HG02981 (cell line): ENCODE results near the gene C19orf67.
A peak's percentile ranks its signal among the peaks of the same experiment; 100 is the strongest.

Source experiments
- ATAC-seq: cut with Tn5 transposase; IDR thresholded peaks from one replicate; pipeline ENCODE4 v1.9.1; 2021; ENCODE audit warnings: mild to moderate bottlenecking, moderate library complexity; ENCODE audit not compliant: unreplicated experiment

The C19orf67 gene

DNA sequence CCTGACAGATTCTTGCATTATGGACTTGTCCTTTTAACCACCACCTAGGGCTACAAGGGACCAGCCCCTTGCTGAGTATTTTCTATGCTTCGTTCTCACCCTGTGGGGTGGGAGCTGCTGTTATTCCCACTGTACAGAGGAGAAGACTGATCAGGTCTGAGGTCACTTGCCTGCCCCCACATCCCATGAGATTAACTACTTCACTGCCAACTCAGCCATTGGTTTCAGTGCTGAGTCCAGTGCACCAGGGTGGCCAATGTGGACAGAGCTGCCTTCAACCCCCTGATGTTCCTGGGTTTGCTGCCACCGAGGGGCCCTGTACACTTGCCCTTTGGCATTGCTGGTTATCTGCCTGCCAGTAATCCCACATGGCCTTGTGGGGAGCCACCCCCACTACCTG, 25.1 kb upstream of the C19orf67 start:
- no peak for ATAC-seq

DNA sequence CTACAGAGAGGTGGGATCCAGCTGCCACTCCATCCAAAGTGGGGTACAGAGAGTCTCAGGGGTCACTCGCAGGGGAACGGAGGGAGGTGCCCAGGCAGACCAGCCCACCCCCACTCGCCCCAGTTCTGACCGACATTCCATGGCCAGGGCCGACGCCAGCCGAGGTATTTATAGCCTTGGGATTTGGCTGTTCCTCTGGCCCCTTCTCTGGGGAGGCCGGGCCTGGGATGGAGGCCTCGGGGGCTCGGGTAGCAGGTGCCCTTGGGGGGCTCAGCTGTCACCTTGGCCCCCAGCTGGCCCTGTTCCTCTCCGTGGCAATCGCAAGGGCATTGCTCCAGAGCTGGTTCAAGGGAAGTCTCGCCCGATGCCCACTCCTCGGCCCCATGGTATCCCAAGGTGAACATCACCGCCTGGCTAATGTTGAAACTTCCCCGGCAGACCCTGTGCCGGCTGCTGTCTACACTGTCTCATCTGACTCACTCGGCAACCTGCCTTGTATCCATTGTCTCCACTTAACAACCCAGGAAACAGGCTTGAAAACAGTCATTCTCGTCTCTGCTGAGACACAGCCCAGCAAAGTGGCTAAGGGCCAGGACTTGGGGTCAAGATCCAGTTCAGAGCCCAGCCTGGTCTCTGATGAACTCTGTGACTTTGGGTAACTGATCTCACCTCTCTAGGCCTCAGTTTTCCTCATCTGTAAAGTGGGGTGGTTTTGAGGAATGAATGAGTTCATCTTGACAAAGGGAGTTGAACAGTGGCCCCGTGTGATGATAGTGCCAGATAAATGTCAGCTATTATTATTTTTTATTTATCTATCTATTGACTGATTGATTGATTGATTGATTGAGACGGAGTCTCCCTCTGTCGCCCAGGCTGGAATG, 22.2 kb upstream of the C19orf67 start:
- no peak for ATAC-seq

DNA sequence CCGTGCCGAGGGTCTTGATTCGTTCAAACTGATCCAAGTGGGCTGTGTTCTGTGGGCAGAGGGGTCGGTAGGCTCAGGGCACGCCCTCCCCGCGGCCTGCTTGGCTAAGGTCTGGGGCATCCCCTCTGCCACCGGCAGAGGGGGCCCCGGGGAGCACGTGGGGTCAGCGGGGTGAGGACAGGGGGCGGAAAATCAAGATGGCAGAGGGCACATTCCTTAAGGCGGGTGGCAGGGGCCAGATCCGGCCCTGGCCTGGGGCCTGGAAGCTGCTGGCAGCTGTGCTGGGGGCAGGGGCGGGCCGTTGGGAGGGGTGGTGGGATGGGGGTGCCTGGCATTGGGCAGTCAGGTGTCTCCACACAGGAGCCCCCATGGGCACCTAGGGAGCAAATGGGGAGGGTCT, 21.3 kb upstream of the C19orf67 start:
- ATAC-seq = no peak

DNA sequence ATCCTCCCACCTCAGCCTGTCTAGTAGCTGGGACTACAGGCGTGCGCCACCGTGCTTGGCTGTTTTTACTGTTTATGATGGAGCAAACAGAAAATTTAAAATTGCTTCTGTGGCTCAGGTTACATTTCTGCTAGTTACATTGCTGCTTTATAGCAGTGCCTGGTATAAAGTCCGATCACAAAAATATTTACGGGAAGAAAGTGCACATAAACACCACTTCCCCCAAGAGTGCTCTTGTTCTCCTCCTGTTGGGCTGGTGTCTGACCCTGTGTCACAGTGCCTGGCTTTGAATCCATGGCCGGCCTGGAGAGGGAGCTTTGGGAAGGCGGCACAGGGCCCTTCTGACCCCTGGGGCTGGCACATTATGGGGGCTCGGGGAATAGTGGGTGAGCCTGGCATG, 20.1 kb upstream of the C19orf67 start:
- no peak for ATAC-seq

DNA sequence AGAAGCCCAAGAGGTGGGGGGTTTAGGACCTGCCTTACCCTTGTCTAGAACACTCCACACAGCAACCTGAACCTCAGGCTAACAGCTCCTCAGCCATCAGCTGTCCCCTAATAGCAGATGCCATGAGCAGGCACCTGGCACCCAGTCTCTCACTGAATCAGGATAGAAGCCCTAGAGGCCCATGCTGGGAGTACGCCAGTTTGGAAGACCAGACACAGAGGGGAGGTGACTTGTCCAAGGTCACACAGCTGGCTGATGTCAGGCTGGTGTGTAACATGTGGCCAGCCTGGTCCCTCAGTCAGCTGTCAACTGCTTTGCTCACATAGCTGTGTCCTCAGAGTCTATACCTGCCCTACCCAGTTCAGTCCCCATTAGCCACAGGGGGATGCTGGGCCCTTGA, 17.7 kb upstream of the C19orf67 start:
- ATAC-seq = no peak

DNA sequence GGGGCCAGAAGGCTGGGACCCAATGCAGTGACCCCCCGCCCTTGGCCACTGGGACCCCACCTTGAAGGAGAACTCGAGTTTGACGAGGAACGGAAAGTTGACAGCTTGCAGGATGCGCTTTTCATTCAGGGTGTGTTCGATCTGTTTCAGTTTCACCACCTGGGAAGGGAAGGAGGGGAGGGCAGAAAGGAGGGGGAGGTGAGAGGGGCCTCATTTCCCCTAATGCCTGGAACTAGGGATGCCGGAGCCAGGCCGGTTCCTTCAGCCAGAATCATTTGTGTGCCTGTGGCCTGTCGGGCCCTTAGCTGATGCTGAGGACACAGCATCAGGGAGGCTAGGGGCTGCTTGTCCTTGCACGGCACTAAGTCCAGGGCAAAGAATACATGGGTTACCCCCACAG, 17.2 kb upstream of the C19orf67 start:
- ATAC-seq = no peak

DNA sequence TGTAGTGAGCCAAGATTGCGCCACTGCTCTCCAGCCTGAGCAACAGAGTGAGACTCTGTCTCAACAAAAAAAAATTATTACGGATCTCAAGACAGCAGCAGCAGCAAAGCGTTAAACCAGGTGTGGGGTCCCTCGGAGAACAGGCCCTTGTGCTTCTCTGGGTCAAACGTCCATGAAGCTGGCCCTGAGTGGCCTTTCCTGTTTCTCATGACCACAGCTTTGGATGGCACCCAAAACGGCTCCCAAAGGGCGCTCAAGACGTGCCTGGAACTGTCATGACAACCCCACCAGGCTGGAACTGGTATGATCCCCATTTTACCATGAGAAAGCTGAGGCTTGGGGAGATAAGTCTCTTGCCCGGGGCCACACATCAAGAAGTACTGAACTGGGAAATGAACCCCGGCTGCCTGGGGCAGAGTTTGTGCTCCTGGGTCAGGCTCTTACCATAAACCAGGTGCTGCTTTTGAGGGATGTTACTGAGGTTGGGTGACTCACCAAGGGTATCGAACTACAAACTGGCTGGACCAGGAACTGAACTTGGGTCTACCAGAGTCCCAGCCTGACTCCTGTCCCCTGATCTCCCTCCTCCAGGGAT, 16.6 kb upstream of the C19orf67 start:
- ATAC-seq = no peak

DNA sequence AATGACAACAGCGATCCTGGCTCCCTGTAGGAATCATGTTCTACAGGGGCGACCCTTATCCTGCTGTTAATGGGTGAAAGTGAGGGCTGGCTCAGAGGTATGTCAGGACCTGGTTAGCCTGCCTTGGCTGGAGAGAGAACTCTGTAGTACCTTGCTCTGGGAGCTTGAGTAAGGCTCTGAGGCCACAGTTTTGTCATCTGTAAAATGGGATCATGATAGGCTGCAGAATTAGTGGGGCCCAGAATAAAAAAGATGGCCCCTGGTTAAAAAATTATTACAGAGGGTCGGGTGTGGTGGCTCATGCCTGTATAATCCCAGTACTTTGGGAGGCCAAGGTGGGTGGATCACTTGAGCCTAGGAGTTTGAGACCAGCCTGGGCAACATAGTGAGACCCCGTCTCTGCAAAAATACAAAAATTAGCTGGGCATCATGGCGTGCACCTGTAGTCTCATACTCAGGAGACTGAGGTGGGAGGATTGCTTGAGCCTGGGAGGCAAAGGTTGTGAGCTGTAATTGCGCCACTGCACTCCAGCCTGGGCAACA, 15.5 kb upstream of the C19orf67 start:
- ATAC-seq = no peak

DNA sequence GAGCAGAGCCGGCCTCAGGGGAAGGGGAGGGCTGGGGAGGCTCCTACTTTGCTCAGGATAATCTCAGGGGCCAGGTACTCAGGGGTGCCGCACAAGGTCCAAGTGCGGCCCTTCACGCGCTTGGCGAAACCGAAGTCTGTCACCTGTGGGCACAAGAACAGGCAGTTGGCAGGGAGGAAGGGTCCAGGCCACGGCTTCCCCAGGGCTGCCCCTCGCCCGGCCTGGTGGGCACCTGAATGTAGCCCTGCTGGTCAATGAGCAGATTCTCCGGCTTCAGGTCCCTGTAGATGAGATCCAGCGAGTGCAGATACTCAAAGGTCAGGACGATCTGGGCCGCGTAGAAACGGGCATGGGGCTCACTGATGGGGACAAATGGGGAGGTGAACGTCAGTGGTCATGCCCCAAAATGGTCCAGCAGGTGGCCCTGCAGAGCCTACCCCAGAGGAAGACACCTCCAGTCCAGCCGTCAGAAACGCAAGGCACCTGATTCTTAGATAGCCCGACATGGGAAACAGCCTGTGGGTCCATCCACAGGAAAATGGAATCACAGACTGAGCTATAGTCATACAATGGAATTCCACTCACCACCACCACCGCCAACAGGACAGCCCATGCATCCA, 12.1 kb upstream of the C19orf67 start:
- no peak for ATAC-seq

DNA sequence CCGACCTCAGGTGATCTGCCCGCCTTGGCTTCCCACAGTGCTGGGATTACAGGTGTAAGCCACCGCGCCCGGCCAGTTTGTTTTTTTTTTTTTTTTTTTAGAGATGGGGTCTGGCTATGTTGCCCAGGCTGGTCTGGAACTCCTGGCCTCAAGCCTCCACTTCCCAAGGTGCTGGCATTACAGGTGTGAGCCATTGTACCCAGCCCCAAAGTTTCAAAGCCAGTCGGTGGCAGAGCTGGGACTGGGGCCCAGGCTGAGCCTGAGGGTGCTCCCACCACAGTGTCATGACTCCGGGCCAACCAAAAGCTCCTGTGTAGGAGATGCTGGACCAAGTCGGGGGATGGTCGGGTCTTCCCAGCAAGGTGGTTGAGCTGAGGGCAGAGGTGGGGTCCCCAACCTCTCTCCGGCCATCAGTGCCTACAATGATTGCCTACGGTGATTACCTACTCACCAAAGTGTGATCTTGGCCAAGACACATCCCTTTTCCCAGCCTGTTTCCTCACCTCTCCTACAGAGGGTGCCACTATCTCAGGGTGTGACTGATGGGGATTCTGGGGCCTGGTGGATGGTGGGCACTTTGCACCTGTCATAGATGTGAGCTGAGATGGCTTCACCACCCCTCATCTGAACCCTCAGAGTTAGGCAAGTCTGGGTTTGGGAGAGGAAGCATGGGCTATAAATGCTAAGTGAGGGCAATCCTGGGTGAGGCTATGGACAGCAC, 10.8 kb upstream of the C19orf67 start:
- no peak for ATAC-seq

DNA sequence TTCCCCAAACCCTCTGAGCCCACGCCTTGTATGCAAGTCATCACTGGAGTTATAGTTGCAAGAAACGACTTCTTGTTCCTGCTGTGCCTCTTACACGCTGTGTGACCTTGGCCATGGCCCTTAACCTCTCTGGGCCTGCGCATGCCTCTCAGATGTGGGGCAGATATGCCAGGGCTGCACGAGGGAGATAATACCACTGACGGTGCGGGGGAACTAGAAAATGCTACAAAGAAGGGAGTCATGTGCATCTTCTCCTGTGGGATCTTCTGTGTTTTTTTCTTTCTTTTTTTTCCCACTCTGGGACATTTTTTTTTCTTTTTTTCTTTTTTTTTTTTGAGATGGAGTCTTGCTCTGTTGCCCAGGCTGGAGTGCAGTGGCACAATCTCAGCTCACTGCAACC, 9.3 kb upstream of the C19orf67 start:
- no peak for ATAC-seq

DNA sequence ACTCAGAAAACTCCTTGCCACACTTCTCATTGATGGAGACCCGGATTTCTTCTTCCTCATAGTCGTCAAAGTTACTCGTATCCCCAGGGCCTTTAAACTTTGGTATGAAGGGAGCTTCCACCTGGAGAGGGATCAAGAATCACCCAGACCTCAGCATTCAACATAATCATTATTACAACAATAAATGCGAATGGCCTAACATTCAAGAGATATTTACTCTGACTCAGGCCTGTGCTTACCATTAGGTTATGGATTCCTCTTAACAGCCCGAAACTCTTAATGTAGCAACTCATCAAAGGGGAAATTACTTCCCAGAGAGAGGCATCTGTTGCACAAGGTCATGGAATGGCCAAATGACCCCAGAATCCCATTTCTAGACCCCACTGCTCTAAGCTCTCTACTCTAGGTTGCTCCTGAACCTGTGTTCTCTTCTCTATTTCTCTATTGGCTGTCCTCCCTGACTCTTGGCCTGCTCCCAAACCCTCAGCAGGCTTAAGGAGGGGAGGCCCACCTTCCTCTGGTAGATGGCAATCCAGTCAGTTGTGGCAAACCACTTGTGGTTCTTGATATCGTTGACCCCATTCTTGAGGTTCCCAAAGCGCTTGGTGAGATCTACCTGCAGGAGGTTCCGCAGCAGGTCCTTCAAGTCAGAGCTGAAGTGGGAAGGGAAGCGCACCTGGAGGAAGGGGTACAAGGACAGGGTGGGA, 7.7 kb upstream of the C19orf67 start:
- ATAC-seq = no peak

DNA sequence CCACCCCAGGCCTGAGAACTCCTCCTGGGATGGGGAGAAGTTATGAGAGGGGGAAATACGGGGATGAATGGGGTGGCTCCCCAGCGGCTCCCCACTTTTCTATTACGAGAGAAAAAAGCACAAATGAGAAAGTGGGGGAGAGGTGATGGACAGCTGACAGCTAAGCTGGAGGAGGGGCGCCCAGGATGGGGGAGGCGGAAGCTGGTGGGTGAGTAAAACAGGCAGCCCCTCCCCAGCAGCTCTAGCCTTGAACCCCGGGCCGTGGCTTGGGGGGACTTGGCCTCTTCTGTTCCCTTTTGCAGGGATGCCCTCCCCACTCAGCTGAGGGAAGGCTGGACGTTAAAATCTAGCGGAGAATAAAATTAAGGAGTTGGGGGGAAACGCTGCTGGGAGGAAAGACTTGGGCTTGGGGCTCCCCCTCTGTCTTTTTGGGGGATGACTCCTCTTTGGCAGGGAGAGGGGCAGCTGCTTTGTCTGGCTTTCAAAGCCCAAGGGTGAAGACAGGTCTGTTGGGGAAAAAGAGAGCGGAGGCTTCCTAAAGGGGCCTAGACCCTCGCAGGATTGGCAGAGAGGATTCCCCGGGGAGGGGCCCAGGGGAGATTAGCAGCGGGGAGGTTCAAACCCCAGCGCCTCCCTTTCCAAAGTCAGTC, 6.4 kb upstream of the C19orf67 start:
- no peak for ATAC-seq

DNA sequence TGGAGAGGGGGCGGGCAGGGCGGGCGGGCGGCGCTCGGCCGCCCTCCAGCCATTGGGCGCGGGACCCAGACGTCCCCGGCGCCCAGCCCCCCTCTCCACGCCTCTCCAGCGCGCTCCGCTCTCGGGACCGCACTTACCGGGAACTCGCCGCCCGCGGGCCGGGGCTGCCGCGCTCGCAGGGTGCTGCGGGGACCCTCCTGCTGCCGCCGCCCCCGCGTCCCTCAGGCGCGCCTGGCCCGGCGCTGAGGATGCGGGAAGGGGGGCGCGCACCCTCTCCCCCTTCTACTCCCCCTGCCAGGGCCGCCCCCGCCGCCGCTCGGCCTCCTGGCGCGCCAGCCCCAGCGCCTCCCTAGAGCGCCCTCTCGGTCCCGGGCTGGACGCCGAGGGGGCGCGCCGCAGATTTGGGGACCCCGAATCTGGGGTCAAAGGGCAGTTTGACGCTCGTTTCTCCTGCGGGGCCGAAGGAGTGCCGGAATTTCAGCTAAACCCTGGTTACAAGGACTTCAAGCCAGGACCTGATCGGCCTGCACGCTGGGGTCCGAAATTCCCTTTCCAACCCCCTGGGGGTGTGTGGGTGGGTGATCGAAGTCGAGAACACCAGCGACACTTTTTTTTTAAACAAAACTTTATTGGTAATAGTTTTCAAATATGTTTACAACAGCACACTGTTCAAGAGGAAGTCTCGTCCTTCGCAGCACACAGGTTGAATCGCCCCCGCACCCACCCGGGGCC, 5.7 kb upstream of the C19orf67 start:
- peak; percentile 47 for ATAC-seq

DNA sequence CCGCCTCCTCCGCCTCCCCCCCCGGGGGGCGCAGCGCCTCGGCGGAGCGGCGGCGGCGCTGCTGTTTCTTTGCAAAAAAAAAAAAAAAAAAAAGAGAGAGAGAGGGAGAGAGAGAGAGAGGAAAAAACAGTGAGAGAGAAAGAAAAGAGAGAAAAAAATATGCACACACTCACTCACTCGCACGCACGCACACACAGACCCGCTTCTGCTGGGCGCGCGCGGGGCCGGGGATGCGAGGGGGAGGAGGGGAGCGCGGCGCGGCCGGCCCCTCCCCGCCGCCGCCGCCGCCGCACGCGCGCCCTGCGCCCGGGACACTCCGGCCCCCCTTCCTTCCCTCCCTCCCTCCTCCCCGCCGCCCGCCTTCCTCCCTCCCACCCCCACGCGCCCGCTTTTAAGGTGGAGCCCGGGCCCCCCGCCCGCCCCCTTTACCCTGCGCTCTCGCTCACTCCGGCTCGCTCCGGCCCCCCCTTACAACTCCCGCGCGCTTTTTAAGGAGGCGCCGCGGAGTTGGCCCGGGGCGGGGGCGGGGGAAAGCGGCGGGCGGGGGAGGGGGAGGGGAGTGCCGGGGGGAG, 5.0 kb upstream of the C19orf67 start, which contains the start of gene SAMD1:
Gene SAMD1 (minus strand): TSS at position 243 of the 572 bp plus-strand sequence.
- peak; percentile 36 for ATAC-seq

DNA sequence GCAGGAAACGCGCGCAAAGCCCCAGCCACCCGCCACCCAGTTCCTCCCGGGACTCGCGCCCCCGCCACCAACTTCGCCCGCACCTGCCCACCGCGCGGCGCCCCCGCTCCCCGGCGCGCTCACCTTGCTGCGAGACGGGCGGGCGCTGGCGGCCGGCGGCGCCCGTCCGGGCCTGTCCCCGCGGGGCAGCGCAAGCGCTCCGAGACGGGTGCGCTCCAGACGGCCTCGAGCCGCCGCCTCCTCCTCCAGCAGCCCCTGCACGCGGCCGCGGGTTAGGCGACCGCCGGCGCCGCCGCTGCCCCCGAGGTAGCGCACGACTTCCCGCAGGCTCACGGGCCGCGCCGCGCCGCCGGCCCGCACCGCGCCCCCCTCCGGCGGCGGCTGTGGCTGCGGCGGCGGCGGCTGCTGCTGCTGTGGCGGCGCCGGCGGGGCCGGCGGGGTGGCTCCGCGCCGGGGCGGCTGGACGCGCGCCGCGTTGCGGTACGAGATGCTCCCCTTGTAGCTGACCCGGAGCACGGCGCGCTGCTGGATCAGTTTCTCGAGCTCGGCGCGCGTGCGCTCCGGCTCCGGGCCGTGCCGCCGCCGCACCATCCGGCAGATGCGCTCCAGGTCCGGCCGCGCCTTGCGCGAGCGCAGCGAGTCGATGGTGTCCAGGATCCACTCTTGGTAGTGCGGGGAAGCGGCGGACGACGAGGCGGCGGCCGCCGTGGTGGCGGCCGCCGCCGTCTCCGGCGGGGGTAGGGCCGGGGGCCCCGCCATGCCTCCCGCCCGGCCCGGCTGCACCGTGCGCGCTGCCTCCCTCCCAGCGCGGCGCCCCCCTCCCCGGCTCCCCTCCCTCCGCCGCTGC, 4.3 kb upstream of the C19orf67 start:
- no peak for ATAC-seq

DNA sequence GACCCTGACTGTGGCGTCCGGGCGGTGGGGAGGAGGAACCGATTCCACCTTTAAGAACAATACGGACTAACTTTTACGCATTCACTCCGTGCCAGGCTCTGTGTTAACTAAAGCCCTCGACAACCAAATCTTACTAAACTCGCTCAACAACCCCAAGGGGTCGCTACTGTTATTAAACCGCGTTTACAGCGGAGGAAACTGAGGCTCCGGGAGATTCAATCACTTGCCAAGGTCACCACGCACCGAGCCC, 3.8 kb upstream of the C19orf67 start:
- no peak for ATAC-seq

DNA sequence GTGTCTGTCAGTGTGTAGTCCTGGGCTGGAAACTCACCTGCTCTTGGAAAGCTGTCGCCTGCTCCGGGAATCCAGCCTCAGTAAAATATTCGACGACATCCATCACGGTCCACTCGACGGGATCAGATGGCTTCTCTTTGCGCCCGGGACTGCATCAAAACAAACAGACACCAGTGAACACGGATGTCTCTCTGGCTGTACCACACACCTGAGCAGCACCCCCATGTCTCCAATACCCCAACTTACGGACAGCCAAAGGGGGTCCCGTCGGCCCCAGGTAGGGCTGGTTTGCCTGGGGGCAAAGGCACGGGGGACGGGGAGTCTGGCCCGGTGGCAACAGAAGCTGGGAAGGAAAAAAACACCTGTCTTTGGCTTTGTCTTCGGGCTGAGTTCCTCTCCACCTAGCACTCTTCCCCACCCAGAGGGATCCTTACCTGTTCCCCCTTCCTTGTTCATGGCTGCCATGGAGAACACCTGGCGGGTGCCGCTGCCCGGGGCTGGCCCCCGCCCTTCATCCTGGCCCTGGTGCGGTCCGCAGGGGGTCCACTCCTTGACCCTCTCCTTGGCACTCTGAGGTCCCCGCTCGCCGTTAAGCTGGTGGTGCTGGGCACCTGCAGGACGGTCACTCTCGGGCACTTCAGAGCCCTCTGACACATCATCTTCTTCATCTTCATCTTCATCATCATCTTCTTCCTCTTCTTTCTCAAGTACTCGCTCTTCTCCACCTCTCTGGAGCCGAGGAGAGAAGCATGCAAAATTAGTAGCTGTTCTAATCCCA, 3.2 kb upstream of the C19orf67 start:
- ATAC-seq = no peak
